ENCODE results near the gene RAI1. TPM values are rescaled to one million over a fixed set of nuclear protein-coding genes. Genes with fewer than 3 reads are reported as not detected.

The RAI1 gene
- total and polyA plus RNA-seq, 2 of the 13 experiments (the other 11 are each of a cell fraction or from before 2014, with no cell fraction given): 3.4 to 5.2 TPM

- TF ChIP-seq ZNF407 (CRISPR knock-in tag; IDR thresholded peaks at IDR 0.05; ENCODE audit: not compliant biosample characterization): no peak
- TF ChIP-seq ERF (CRISPR knock-in tag; IDR thresholded peaks at IDR 0.05): no peak
- no peak for TF ChIP-seq TARDBP (CRISPR knock-in tag; IDR thresholded peaks at IDR 0.05)
- TF ChIP-seq, protein P1, sequence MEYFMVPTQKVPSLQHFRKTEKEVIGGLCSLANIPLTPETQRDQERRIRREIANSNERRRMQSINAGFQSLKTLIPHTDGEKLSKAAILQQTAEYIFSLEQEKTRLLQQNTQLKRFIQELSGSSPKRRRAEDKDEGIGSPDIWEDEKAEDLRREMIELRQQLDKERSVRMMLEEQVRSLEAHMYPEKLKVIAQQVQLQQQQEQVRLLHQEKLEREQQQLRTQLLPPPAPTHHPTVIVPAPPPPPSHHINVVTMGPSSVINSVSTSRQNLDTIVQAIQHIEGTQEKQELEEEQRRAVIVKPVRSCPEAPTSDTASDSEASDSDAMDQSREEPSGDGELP (IDR thresholded peaks at IDR 0.05; ENCODE audit: borderline replicate concordance, low read depth): peak; percentile 44; the same call in 1 of the 2 replicates
- TF ChIP-seq ZNF883 (CRISPR knock-in tag; IDR thresholded peaks at IDR 0.05; ENCODE audit: not compliant biosample characterization): no peak
- TF ChIP-seq PCBP1 (IDR thresholded peaks at IDR 0.05; ENCODE audit: borderline replicate concordance, low read depth, low read length): no peak
- peak; percentile 41; the same call in 1 of the 2 replicates for TF ChIP-seq ZFX (CRISPR knock-in tag; IDR thresholded peaks at IDR 0.05; ENCODE audit: low read depth)
- TF ChIP-seq HIC2 (CRISPR knock-in tag; IDR thresholded peaks at IDR 0.05; ENCODE audit: low read depth): peak; percentile 25; the same call in 1 of the 2 replicates
- TF ChIP-seq KLF6 (CRISPR knock-in tag; IDR thresholded peaks at IDR 0.05): no peak
- TF ChIP-seq ZNF619 (CRISPR knock-in tag; IDR thresholded peaks at IDR 0.05): no peak
- 0 out of 2 replicates have a peak, but pooled peaks have one; percentile 25 for TF ChIP-seq MED1 (CRISPR knock-in tag; IDR thresholded peaks at IDR 0.05)
- TF ChIP-seq ZNF276 (CRISPR knock-in tag; IDR thresholded peaks at IDR 0.05; ENCODE audit: low read depth): no peak
- TF ChIP-seq E2F2 (CRISPR knock-in tag; IDR thresholded peaks at IDR 0.05; ENCODE audit: borderline replicate concordance): no peak
Observed at GRCh38 chr17:17706140-17707060, 25.1 kb downstream of the RAI1 start (continued).

Measured in HepG2 (cell line).